ENCODE data around the gene C19orf81.

Gene C19orf81

GRCh38 chr19:50658441-50659317, 9.4 kb downstream of the C19orf81 start:
- no peak for DNase-seq (ENCODE audit: low read depth, low spot score)

- DNase-seq (ENCODE audit: low read depth, low spot score) = no peak
Measured at GRCh38 chr19:50659318-50660087, 10.3 kb downstream of the C19orf81 start.

- DNase-seq (ENCODE audit: low read depth, low spot score) = no peak
Measured at GRCh38 chr19:50660088-50660366, 10.8 kb downstream of the C19orf81 start.

GRCh38 chr19:50661023-50661422, 11.8 kb downstream of the C19orf81 start:
- DNase-seq (ENCODE audit: low read depth, low spot score) = no peak

GRCh38 chr19:50661766-50662650, 12.8 kb downstream of the C19orf81 start:
- DNase-seq (ENCODE audit: low read depth, low spot score) = no peak

DNA sequence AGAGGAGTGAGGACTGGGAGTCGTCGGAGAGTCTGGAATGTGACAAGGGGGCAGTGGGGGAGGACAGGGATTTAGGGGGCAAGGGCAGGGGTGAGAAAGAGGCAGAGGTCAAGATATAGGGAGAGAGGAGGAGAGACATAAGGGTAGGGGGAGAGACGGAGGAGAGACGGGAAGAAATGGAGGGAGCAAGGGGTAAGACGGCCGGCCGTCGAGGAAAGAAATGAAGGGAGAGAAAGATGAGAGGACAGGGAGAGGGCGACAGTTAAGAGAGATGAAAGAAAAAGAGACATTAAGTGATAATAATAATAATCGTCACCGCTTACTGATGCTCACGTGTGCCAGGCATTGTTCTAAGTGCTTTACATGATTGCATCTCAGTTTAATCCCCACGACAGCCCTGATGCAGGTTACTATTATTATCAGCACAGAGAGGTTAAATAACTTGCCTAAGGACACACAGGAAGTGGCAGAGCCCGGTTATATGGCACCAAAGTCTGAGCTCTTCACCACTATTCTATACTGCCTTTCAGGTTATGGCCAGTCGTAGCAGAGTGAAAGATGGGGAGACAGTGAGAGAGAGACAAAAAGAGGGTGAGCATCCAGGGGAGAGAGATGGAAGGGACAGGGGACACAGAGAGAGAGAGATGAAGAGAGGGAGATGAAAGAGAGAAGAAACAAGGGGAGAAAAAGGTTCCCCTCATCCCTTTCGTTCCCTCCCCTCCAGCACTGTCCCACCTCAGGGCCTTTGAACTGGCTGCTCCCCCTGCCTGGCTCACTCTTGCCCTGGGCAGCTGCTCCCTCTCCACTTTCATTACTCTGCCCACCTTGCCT, 13.6 kb downstream of the C19orf81 start:
- DNase-seq (ENCODE audit: low read depth, low spot score) = no peak

- DNase-seq (ENCODE audit: low read depth, low spot score) = no peak
Measured at GRCh38 chr19:50663482-50663790, 14.2 kb downstream of the C19orf81 start.

DNA sequence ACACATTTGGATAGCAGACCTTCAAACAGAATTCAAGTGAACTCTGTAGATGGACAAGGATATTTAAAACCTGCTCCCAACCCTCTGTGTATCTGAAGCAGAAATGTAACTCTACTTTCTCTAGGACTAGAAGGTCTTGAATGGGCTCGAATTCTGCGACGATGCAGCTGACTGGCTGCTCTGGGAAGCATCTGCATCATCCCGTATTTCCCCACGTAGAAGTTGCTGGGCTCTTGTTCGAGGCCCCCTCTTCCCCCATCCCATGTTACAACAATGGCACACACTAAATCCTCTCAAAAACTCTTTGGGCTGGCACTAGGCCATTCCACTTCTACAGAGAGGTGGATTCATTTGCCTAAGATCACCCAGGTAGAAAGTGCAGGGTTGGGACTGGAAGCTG, 15.0 kb downstream of the C19orf81 start:
- no peak for DNase-seq (ENCODE audit: low read depth, low spot score)

DNA sequence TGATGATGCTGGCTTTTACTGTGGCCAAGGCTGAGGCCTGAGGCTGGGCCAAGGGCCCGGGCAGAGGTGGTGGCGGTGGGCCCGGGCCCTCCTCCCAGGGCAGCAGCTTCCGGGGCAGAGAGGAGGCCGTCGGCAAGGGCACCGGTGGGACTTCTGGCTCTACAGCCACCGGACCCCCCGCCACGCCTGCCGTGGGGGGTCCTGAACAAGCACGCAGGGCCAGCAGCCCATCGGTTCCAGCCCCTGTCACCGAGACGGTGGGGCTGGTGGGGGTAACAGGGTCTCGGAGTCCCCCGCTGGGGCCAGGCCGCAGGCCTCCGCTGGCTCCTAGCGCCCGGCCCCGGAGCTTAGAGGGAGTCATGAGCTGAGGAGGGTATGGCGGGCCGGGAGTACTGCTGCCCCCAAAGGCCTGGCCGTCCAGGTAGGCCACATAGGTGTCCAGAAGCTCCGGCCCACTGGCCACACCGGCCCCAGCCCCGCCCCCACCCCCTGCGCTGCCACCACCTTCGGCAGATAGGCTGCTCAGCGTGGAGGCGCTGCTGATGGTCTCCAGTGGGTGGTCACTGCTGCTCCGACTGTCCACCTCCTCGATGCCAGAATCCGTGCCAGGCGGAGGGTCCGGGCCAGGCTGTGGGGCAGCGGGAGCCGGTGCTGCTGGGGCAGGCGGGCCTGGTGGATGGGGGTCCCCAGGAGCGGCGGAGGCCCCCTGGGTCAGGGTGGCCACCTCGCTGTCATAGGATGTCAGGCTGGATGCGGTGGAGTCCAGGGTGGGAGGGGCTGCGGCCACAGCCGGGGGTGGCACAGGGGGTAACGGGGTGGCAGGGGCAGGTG, 17.3 kb downstream of the C19orf81 start:
- no peak for DNase-seq (ENCODE audit: low read depth, low spot score)

- no peak for DNase-seq (ENCODE audit: low read depth, low spot score)
Measured at GRCh38 chr19:50667177-50667758, 18.0 kb downstream of the C19orf81 start.

DNA sequence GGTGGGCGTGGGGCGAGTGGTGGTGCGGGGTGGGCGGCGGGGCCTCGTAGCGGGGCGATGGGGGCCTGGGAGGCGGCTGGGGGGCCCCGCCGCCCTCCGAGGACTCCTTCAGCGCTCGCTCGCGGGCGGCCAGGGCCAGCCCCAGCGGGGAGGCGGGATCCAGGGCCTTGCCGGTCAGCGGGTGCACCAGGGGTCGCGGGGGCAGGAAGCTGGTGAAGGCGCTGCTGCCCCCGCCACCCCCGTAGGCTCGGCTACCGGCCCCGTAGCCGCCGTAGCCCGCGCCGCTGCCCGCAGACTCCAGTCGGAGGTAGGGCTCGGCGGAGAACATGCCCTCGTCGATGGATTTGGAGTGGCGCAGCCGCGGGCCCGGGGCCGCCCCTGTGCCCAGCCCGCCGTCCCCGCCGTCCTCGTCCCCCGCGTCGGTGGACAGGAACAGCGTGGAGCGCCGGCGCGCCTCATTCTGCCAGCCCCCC, 18.6 kb downstream of the C19orf81 start:
- DNase-seq (ENCODE audit: low read depth, low spot score) = no peak

DNA sequence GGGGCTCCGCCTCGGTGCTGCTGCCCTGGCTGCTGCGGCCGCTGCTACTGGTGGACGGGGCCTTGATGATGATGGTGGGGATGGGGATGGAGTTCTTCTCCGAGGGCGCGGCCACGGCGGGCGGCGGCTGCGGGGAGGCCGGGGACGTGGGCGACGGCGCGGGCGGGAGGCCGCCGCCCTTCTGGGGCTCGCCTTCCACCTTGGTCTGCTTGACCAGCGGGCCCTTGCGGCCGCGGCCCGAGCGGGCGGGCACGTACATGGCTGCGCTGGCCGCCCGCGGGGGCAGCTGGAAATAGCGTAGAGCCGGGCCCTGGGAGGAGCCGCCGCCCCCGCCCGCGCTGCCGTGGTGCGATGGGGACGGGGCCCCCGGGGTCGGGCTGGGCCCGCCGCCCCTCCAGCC, 19.2 kb downstream of the C19orf81 start:
- DNase-seq (ENCODE audit: low read depth, low spot score) = no peak

DNA sequence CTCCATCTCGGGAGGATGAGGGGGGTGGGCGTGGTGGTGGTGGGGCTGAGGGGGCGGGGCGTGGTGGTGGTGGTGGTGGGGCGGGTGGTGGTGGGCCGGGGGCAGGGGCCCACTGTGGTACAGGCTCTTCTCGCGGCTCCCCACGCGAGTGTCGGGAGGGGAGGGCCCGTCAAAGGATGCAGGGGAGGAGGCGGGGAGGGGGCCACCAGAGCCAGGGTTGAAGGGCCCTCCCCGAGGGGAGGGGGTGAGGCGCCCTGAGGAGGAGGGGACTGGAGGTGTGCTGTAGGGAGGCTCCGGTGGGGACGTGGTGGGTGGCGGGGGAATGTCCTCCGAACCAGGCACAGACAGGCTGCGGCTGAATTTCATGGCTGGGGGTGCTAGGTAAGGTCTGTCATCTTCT, 19.6 kb downstream of the C19orf81 start:
- no peak for DNase-seq (ENCODE audit: low read depth, low spot score)

DNA sequence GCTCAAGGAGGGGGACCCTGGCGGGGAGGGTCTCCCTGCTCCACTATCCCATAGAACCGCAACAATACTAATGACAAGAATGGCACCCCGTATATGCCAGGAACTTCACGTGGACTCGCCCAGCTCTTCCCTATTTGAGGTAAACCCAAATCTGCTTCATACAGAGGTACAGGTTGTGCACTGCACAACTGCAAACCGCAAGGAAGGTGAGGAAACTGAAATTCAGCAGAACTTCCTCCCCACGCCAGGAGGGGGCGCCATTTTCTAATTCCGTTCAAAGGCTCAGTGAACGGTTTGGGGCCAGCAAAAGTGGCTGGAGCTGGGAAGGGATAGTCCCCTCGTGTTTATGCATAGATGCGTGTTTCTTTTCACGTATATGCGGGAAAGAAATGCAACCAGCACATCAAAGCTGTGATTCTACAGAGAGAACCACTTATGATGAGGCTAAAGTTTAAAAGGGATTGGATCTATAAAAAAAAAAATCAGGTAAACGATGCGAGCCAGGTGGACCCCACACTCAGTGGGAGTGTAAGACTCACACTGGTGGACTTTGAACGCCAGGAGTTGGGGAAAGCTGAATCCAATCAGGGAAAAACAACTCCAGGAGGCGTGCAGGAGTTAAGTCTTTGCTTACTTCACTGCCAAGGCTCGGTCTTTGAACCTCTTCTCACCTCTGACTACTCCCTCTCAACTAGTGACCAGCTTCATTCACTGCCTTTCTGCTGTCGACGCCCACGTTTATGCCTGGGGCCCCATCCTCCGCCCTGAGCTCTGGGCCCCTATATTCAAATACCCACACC, 20.3 kb downstream of the C19orf81 start:
- DNase-seq (ENCODE audit: low read depth, low spot score) = no peak

DNA sequence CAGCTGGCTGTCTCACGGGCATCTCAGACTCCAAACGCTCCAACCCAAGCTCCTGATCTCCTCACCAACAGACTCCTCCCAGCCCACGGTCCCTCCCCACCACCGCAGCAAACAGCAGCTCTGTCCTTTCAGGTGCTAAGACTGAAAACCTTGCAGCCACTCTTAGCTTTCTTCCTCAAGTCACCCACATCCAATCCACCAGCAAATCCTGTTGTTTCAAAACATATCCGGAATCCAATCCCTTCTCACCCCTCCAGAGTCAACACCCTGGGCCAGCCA, 20.8 kb downstream of the C19orf81 start:
- DNase-seq (ENCODE audit: low read depth, low spot score) = no peak

GRCh38 chr19:50673118-50673517, 23.9 kb downstream of the C19orf81 start:
- DNase-seq (ENCODE audit: low read depth, low spot score) = no peak

DNA sequence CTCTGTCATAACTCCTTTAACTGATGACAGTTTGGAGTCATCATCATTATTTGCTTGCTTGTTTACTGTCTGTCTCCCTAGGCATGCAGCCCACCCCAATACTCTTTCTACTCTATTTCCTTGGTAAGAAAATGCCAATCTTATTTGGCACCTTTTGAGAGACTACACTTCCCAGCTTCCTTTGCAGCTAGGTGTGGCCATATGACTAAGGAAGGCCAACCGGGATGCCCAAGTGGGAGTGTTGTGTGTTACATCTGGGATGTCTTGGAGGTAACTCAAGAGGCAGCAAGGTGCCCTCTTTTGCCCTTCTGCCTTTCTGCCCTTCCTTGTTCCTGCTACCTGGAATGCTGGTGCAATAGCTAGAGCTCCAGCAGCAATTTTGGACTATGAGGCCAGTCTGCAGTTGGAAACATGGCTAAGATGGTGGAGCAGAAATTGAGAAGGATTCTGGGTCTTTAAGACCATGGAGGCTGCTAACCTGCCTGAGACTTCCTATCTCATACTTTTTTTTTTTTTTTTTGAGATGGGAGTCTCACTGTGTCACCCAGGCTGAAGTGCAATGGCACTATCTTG, 27.5 kb downstream of the C19orf81 start:
- no peak for DNase-seq (ENCODE audit: low read depth, low spot score)

- DNase-seq (ENCODE audit: low read depth, low spot score) = no peak
Measured at GRCh38 chr19:50677636-50678035, 28.4 kb downstream of the C19orf81 start.

- DNase-seq (ENCODE audit: low read depth, low spot score) = no peak
Measured at GRCh38 chr19:50678323-50678722, 29.1 kb downstream of the C19orf81 start.

Data from brain pericyte (primary cell).